NCI-H2196 (cell line): Measurements from ENCODE around the gene SLC5A10.
"Not testable (repeated sequence)": the region's sequence is repeated elsewhere in the genome, so short reads cannot be mapped to it uniquely, and the experiment has no call there.

Experiments used
- DNase-seq: peaks from one replicate; lab custom pipeline; 2025; ENCODE audit not compliant: unreplicated experiment; lab: John Stamatoyannopoulos, UW

The SLC5A10 gene

GRCh38 chr17:19016297-19016696 lies 64.3 kb downstream of the SLC5A10 start:
- DNase-seq: no peak

- no peak for DNase-seq
These were observed 64.9 kb downstream of the SLC5A10 start for GRCh38 chr17:19016881-19017280.

- DNase-seq: no peak
These were observed 65.4 kb downstream of the SLC5A10 start for GRCh38 chr17:19017401-19017800.

GRCh38 chr17:19017804-19018599 lies 66.0 kb downstream of the SLC5A10 start:
- DNase-seq: no peak

DNA sequence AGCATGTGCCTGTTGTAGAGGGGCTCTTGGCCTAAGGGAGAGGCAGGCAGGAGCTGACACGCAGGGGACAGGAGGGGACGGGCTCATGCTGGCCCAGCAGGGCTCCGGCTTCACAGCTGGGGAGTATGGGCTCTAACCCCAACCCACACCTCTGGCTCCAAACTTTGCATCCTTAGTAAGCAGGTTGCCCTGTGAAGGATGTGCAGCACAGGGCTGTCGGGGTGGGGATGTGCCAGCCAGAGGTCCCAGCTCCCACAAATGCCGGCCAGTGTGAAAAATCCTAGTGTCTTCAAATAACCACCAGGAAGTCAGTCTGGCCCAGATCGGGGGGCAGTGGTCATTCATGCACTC lies 66.6 kb downstream of the SLC5A10 start:
- no peak for DNase-seq

DNA sequence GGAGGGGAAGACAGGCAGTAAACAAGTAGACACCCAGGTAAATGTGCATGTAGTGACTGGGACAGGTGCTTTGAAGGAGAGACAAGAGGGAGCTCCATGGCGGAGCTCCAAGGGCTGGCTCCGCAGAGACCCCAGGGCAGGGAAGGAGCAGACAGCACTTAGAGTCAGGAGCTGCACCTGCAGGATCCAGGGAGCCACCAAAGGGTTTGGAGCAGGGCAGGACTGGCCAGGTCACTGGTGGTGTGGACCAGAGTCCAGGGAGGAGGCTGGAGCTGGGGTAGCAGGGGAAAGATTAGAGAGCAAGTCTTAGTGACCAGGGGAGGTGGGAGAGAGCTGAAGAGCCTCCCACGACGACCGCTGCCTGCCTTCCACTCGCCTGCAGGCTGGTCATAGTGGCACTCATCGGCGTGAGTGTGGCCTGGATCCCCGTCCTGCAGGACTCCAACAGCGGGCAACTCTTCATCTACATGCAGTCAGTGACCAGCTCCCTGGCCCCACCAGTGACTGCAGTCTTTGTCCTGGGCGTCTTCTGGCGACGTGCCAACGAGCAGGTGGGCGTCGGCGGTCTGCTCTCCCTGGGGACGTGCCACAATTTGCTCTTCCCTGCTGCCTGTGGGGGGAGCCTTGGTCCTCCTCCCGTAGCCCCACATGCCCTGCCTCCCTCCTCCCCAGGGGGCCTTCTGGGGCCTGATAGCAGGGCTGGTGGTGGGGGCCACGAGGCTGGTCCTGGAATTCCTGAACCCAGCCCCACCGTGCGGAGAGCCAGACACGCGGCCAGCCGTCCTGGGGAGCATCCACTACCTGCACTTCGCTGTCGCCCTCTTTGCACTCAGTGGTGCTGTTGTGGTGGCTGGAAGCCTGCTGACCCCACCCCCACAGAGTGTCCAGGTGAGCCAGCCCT lies 67.3 kb downstream of the SLC5A10 start:
- DNase-seq: no peak

- DNase-seq: no peak
These were observed 68.1 kb downstream of the SLC5A10 start for GRCh38 chr17:19020016-19020415.

- not testable (repeated sequence) for DNase-seq
These were observed 69.2 kb downstream of the SLC5A10 start for GRCh38 chr17:19021011-19021621.

GRCh38 chr17:19021622-19022083 lies 69.7 kb downstream of the SLC5A10 start:
- DNase-seq: no peak

- DNase-seq: no peak
These were observed 70.2 kb downstream of the SLC5A10 start for GRCh38 chr17:19022128-19022527.

- no peak for DNase-seq
These were observed 70.8 kb downstream of the SLC5A10 start for GRCh38 chr17:19022747-19023146.

- no peak for DNase-seq
These were observed 71.4 kb downstream of the SLC5A10 start for GRCh38 chr17:19023209-19023999.

DNA sequence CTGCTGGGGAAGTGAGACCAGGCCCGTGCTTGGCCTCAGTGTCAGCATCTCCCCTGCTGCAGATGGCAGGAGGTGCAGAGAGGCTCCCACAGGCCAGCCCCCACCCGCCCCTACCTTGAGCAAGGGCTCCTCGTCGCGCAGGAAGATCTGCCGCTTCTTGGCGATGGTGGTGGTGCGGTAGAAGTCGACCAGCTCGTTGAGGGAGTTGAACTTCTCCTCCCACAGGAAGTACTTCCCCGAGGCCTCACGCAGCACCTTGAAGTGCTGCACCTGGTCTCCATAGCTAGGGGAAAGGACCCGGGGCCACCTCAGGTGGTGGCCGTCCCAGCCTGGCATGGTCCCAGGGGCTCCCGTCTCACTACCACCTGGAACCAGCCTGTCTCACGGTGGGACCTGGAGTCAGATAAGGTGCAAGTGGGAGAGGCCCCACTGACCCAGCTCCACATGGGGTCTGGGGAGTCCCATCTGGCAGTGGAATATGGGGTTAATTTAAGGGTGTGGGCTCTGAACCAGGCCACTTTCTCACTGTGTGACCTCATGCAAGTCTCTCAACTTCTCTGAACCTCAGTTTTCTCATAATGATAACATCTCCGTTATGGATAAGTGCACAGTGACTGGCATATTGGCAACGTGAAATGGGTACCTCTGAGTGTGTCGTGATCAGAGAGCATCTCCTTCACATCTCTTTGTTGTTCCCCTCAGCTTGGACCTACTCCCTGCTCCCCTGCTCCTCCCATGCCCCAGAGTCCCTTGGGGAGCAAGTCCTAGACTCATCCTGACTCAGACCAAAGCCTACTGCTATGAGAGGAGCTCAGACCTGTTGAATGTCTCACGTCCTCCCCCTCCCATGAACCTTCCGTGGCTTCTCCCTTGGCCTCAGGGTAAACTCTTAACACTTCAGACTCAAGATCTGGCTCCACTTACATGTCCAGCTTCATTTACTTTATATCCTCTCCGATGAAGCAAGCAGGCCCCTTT lies 72.4 kb downstream of the SLC5A10 start:
- DNase-seq: no peak

DNA sequence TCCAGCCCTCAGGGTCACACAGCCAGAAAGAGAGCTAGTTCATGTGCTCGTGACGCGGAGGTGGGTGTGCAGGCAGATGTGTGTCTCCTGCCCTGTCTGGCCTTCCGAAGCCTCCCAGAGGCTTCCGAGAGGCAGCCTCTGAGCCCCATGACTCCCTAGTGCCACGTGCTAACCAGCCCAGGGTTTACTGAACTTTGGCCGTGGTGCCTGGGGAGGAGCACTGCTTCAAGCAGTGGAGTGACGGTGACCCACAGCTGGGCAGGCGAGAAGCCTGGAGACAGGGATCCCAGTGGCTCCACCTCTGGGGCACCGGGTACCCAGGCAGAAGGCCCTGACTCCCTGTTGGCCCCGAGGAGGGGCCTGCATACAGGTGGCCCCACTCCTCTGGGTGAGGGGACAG lies 76.7 kb downstream of the SLC5A10 start:
- not testable (repeated sequence) for DNase-seq

- DNase-seq: not testable (repeated sequence)
These were observed 77.8 kb downstream of the SLC5A10 start for GRCh38 chr17:19029740-19030139.

DNA sequence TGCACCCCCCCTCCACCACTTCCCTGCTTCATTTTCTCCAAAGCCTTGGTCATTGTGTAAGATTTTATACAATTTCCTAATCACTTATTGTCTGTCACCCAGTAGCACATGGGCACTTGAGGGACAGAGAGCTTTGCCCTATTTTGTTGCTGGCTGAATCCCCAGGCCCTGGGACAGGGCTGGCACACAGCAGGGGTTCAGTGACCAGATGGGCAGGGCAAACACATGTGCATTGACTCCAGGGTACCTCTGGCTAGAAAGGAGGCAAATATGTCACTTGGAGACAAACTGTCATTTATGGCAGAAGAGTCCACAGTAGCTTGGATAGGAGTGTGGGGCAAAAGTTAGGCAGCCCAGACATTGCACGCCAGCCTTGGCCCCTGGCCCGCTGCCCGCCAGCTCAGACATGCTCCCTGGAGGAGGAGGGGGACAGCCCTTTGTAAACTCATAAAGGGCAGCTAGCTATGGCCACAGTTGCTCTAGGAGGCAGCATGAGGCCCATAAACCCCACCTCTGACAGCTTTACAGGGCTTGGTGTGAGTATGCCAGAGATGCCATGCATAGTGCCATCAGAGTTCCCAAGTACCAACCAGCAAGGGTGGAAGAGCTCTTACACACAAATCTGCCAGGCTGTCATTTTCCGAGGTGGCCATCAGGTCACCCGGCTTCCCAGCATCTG lies 78.9 kb downstream of the SLC5A10 start:
- DNase-seq: not testable (repeated sequence)

DNA sequence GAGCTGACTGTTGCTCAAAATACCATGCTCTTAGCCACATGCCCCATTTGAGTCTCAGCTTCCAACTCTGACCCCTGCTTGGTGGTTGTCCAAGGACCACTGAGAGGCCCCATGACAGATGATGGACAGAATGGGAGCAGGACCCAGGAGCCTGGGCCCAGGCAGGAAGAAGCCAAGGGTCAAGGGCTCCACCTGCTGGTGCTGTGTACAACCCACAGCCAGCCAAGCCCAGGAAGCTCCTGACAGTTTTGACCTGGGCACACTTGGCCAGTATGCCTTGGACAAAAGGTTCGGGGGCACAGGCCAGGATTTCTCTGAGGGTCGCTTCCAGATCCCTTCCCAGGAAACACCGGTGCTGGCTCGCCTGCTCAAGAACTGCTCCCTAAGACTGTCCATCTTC lies 79.8 kb downstream of the SLC5A10 start:
- not testable (repeated sequence) for DNase-seq

- not testable (repeated sequence) for DNase-seq
These were observed 80.5 kb downstream of the SLC5A10 start for GRCh38 chr17:19032377-19032988.

- DNase-seq: not testable (repeated sequence)
These were observed 84.2 kb downstream of the SLC5A10 start for GRCh38 chr17:19036186-19036585.
